Motor neuron (in vitro differentiated cells): ENCODE measurements around the gene PTPRT. TPM values are rescaled to one million over a fixed set of nuclear protein-coding genes. Genes with fewer than 3 reads are reported as not detected.

Source experiments
- ATAC-seq, 8 experiments: fragments of 200-7000 bp; cut with Tn5 transposase; replicated peaks in 6 of 8; 2 replicates each; pipeline ENCODE4 v1.8.0; 2021; ENCODE audit warnings: mild to moderate bottlenecking in 8 of 8, moderate library complexity in 8 of 8
- H3K27ac ChIP-seq, 2 donors: fragments of 250-450 bp; sonication (Bioruptor Pico); 2 replicates each; pipeline ENCODE4 v1.9.0; 2021; ENCODE audit warnings: antibody characterized with exemption in 2 of 2, mild to moderate bottlenecking in 2 of 2, moderate library complexity in 1 of 2
- H3K4me1 ChIP-seq, 2 donors: fragments of 250-450 bp; sonication (Bioruptor Pico); replicated peaks in 1 of 2; 2 replicates each; pipeline ENCODE4 v1.6.1; 2021; ENCODE audit warnings: antibody characterized with exemption in 2 of 2, mild to moderate bottlenecking in 2 of 2, moderate library complexity in 1 of 2
- H3K4me3 ChIP-seq, 5 donors: fragments of 250-450 bp; sonication (Bioruptor Pico); 2 replicates each; pipeline ENCODE4 v1.9.0; 2021; ENCODE audit warnings: antibody characterized with exemption in 5 of 5, mild to moderate bottlenecking in 5 of 5, moderate library complexity in 4 of 5
- WGBS, 10 experiments: fragments of 450-650 bp; shearing (Covaris generic); methylation state at CpG; one replicate each; pipeline ENCODE4 v1.0.0; 2022; 5-methylcytosine and 5-hydroxymethylcytosine counted together
- in situ Hi-C, 9 experiments: fragments of 400-800 bp; cut with MboI; loops; one replicate each; pipeline ENCODE4 v1.15.0; 2021; ENCODE audit warnings: low sequenced_read_pairs in 9 of 9, low pct_unique_long_range_greater_than_20kb in 2 of 9; ENCODE audit not compliant: unreplicated experiment in 9 of 9
- total RNA-seq, 8 experiments: library from RNA; unstranded; fragments of 300-600 nt; gene quantifications; 2 replicates each; pipeline versions ENCODE4 v1.2.3 to v1.2.4, GENCODE V29; 2022

The PTPRT gene
- total RNA-seq, 8 experiments from 2014 or later: 0.05 to 1.0 (median 0.32) TPM; not detected in 1

- ATAC-seq: no peak
- in situ Hi-C loops: no loop called here
- Histone ChIP-seq H3K4me3 (no peak overlapping the region), H3K4me1 (no peaks in the 10 kb centered on the region), H3K27ac (no peak overlapping the region)
- 22 to 87% (median 58%) methylated on average over 1 to 10 of the region's 14 CpGs; no CpG with 5 or more reads in 4 of the 10 experiments for WGBS, 10 experiments
These were observed 1028.4 kb downstream of the PTPRT start for GRCh38 chr20:42161228-42161829.

DNA sequence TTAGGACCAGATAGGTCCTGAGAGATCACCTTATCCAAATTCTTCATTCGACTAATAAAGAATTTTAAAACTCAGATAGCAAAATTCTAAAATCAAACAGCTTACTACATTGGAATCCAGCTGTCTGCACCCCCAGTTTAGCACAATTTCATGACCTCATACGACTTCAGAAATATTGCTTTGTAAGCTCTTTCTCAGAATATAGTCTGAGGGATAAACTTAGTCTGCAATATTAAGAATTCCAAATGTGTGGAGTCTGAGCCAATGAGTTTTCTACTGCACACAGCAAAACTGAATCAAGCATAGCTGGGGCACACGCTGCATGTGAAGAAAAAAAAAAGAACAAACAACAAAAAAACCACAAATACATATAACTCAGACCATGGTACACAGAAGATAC, 1029.9 kb downstream of the PTPRT start:
- ATAC-seq: no peak
- Histone ChIP-seq H3K4me3 (no peak overlapping the region), H3K4me1 (no peaks in the 10 kb centered on the region), H3K27ac (no peak overlapping the region)
- in situ Hi-C loops: no loop called here
- 0 to 80% (median 26%) methylated on average over 1 to 3 of the region's 3 CpGs for WGBS, 10 experiments

- H3K4me3 ChIP-seq: no peak overlapping the region
- in situ Hi-C loops: no loop called here
- 38 to 80% methylated on average over 1 of the region's 1 CpG; no CpG with 5 or more reads in 8 of the 10 experiments for WGBS, 10 experiments
- no peak for ATAC-seq
- no peak overlapping the region for H3K27ac ChIP-seq
- no peaks in the 10 kb centered on the region for H3K4me1 ChIP-seq
These were observed 1031.4 kb downstream of the PTPRT start for GRCh38 chr20:42158272-42158671.

DNA sequence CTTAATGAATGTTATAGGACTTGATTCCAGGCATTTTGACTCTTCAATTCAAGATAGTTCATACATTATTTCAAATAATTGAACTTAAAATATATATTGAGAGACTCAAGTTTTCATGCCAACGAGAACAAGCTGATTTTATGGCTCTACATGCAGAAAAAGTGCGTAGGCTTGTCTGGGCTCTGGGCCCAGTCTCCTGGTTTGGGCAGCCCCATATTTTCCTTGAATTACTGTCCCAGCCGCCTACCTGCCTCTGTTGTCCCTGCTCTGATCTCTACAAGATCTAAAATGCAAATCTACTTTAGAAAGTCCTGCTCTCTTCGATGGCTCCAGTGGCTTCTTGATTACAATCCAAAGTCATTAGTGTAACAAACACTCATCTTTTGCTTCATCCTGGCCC, 1034.1 kb downstream of the PTPRT start:
- in situ Hi-C loops: no loop called here

GRCh38 chr20:42152575-42152974, 1037.1 kb downstream of the PTPRT start:
- Histone ChIP-seq H3K27ac (no peak overlapping the region), H3K4me1 (no peaks in the 10 kb centered on the region), H3K4me3 (no peak overlapping the region)
- WGBS, 10 experiments: 0 to 62% (median 8%) methylated on average over 1 to 4 of the region's 6 CpGs; no CpG with 5 or more reads in 1 of the 10 experiments
- ATAC-seq: no peak
- in situ Hi-C loops: no loop called here

More for the DNA sequence above, 1034.1 kb downstream of the PTPRT start:
- H3K4me3 ChIP-seq: no peak overlapping the region
- no peaks in the 10 kb centered on the region for H3K4me1 ChIP-seq
- WGBS, 10 experiments: 0 to 85% (median 54%) methylated on average over 1 to 4 of the region's 4 CpGs; no CpG with 5 or more reads in 2 of the 10 experiments
- no peak overlapping the region for H3K27ac ChIP-seq
- ATAC-seq: no peak

GRCh38 chr20:42150230-42150629, 1039.5 kb downstream of the PTPRT start:
- no peak for ATAC-seq
- in situ Hi-C loops: no loop called here
- Histone ChIP-seq H3K27ac (no peak overlapping the region), H3K4me1 (no peaks in the 10 kb centered on the region), H3K4me3 (no peak overlapping the region)
- WGBS, 10 experiments: 29 to 80% (median 54%) methylated on average over 1 to 3 of the region's 4 CpGs; no CpG with 5 or more reads in 3 of the 10 experiments

GRCh38 chr20:42138729-42139128, 1051.0 kb downstream of the PTPRT start:
- Histone ChIP-seq H3K4me3 (no peak overlapping the region), H3K27ac (no peak overlapping the region), H3K4me1 (no peaks in the 10 kb centered on the region)
- WGBS, 10 experiments: 5 to 50% (median 25%) methylated on average over 1 to 4 of the region's 4 CpGs
- ATAC-seq: peak in 2 of 8 experiments; percentile 71 to 93
- in situ Hi-C loops: no loop called here

GRCh38 chr20:42134265-42135098, 1055.2 kb downstream of the PTPRT start:
- in situ Hi-C loops: no loop called here
- WGBS, 10 experiments: 0 to 82% (median 28%) methylated on average over 1 to 5 of the region's 5 CpGs; no CpG with 5 or more reads in 3 of the 10 experiments
- no peak for ATAC-seq
- Histone ChIP-seq H3K27ac (no peak overlapping the region), H3K4me3 (no peak overlapping the region), H3K4me1 (no peaks in the 10 kb centered on the region)

- WGBS, 10 experiments: 15 to 84% (median 57%) methylated on average over 1 to 5 of the region's 5 CpGs
These were observed 1058.7 kb downstream of the PTPRT start for GRCh38 chr20:42130810-42131596.

DNA sequence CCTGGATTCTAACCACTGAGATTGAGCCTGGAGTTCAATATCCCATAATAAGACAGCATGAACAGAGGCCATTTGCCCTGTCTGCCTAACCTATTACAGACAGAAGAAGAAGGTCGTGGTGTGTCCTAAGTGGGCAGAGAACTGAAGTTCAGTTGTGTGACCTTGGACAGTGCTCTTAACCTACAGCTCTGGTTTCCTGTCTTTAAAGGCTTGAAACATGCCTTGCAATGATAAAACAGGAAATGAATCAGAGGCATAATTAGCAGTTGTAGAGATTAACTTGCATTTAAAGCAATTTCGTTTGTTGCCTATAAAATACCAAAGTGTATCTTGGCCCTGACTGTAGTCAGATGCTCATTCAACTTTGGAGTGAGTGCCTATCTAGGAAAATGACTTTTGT, 1064.3 kb downstream of the PTPRT start:
- ATAC-seq: no peak
- H3K4me3 ChIP-seq: no peak overlapping the region
- no peak overlapping the region for H3K27ac ChIP-seq
- 0 to 61% (median 5%) methylated on average over 1 to 2 of the region's 2 CpGs; no CpG with 5 or more reads in 5 of the 10 experiments for WGBS, 10 experiments
- in situ Hi-C loops: no loop called here
- H3K4me1 ChIP-seq: no peaks in the 10 kb centered on the region

More at GRCh38 chr20:42130810-42131596, 1058.7 kb downstream of the PTPRT start:
- in situ Hi-C loops: no loop called here
- no peak overlapping the region for H3K27ac ChIP-seq
- H3K4me1 ChIP-seq: no peaks in the 10 kb centered on the region
- no peak overlapping the region for H3K4me3 ChIP-seq
- no peak for ATAC-seq

GRCh38 chr20:42123981-42124473, 1065.7 kb downstream of the PTPRT start:
- ATAC-seq: no peak
- H3K4me1 ChIP-seq: no peaks in the 10 kb centered on the region
- no peak overlapping the region for H3K4me3 ChIP-seq
- no peak overlapping the region for H3K27ac ChIP-seq
- WGBS, 10 experiments: 4 to 100% (median 25%) methylated on average over 1 to 9 of the region's 11 CpGs
- in situ Hi-C loops: no loop called here

GRCh38 chr20:42118409-42119125, 1071.1 kb downstream of the PTPRT start:
- no peaks in the 10 kb centered on the region for H3K4me1 ChIP-seq
- H3K4me3 ChIP-seq: no peak overlapping the region
- in situ Hi-C loops: no loop called here
- WGBS, 10 experiments: 0 to 90% (median 26%) methylated on average over 1 to 7 of the region's 7 CpGs
- no peak for ATAC-seq
- H3K27ac ChIP-seq: no peak overlapping the region
